T-helper 1 cell treated with Interleukin-12 subunit alpha and Interleukin-12 subunit beta and Interleukin-4 antibody, amounts not matched to agents 30 μg/mL and 1 μg/mL, for 36 hours (primary cell): ENCODE measurements around the gene MYO1B.
"Not testable (repeated sequence)": the region's sequence is repeated elsewhere in the genome, so short reads cannot be mapped to it uniquely, and the experiment has no call there.

Experiments used
- H3K27ac Mint-ChIP-seq: one replicate; pipeline ENCODE4 v1.8.0; 2021; ENCODE audit warnings: mild to moderate bottlenecking, mixed read lengths
- H3K27me3 Mint-ChIP-seq: one replicate; pipeline ENCODE4 v1.8.0; 2021; ENCODE audit warnings: low read depth, mixed read lengths
- H3K36me3 Mint-ChIP-seq: one replicate; pipeline ENCODE4 v1.8.0; 2021; ENCODE audit warnings: low read depth, mixed read lengths
- H3K4me1 Mint-ChIP-seq: one replicate; pipeline ENCODE4 v1.8.0; 2021; ENCODE audit warnings: low read depth, mixed read lengths
- H3K4me3 Mint-ChIP-seq: one replicate; pipeline ENCODE4 v1.8.0; 2021; ENCODE audit warnings: mild to moderate bottlenecking, moderate library complexity, mixed read lengths
- H3K9me3 Mint-ChIP-seq: one replicate; pipeline ENCODE4 v1.8.0; 2021; ENCODE audit warnings: mixed read lengths

MYO1B gene

GRCh38 chr2:191441496-191442214 is 196.5 kb downstream of the MYO1B start:
- Mint-ChIP-seq H3K27me3 (peaks cover 10% of the 10 kb centered on the region), H3K4me3 (no peak overlapping the region), H3K9me3 (no peaks in the 10 kb centered on the region), H3K27ac (no peak overlapping the region), H3K4me1 (no peaks in the 10 kb centered on the region), H3K36me3 (no peaks in the 10 kb centered on the region)

DNA sequence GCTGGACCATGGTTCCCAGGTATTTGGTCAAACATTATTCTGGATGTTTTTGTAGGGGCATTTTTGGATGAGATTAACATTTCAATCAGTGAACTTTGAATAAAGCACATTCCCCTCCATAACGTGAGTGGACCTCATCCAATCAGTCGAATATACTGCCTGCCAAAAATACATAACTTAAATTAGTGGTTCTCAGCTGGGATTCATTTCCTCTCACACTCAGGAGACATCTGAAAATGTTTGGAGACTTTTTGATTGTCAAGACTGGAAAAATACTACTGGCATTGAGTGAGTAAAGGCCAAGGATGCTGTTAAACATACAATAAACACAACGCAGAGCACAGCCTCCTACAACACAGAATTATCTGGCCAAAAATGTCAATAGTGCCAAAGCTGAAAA is 198.2 kb downstream of the MYO1B start:
- H3K36me3 Mint-ChIP-seq: no peaks in the 10 kb centered on the region
- no peak overlapping the region for H3K27ac Mint-ChIP-seq
- no peaks in the 10 kb centered on the region for H3K9me3 Mint-ChIP-seq
- H3K4me1 Mint-ChIP-seq: no peaks in the 10 kb centered on the region
- H3K4me3 Mint-ChIP-seq: no peak overlapping the region
- H3K27me3 Mint-ChIP-seq: peaks cover 17% of the 10 kb centered on the region

GRCh38 chr2:191446910-191447309 is 201.7 kb downstream of the MYO1B start:
- H3K4me3 Mint-ChIP-seq: no peak overlapping the region
- no peaks in the 10 kb centered on the region for H3K4me1 Mint-ChIP-seq
- H3K27ac Mint-ChIP-seq: no peak overlapping the region
- no peaks in the 10 kb centered on the region for H3K9me3 Mint-ChIP-seq
- no peaks in the 10 kb centered on the region for H3K36me3 Mint-ChIP-seq
- H3K27me3 Mint-ChIP-seq: peaks cover 23% of the 10 kb centered on the region

- Mint-ChIP-seq H3K27me3 (peaks cover 28% of the 10 kb centered on the region), H3K4me3 (no peak overlapping the region), H3K27ac (no peak overlapping the region)
These were observed 205.9 kb downstream of the MYO1B start for GRCh38 chr2:191451116-191451515.

GRCh38 chr2:191452065-191452464 is 206.9 kb downstream of the MYO1B start:
- Mint-ChIP-seq H3K4me3 (no peak overlapping the region), H3K36me3 (no peaks in the 10 kb centered on the region), H3K27ac (no peak overlapping the region), H3K27me3 (peaks cover 24% of the 10 kb centered on the region), H3K9me3 (no peaks in the 10 kb centered on the region), H3K4me1 (no peaks in the 10 kb centered on the region)

More at GRCh38 chr2:191451116-191451515, 205.9 kb downstream of the MYO1B start:
- no peaks in the 10 kb centered on the region for H3K9me3 Mint-ChIP-seq
- no peaks in the 10 kb centered on the region for H3K36me3 Mint-ChIP-seq
- no peaks in the 10 kb centered on the region for H3K4me1 Mint-ChIP-seq

GRCh38 chr2:191453761-191454160 is 208.6 kb downstream of the MYO1B start:
- no peaks in the 10 kb centered on the region for H3K36me3 Mint-ChIP-seq
- H3K4me1 Mint-ChIP-seq: no peaks in the 10 kb centered on the region
- H3K27me3 Mint-ChIP-seq: peaks cover 21% of the 10 kb centered on the region
- H3K27ac Mint-ChIP-seq: no peak overlapping the region
- H3K4me3 Mint-ChIP-seq: no peak overlapping the region
- H3K9me3 Mint-ChIP-seq: no peaks in the 10 kb centered on the region

DNA sequence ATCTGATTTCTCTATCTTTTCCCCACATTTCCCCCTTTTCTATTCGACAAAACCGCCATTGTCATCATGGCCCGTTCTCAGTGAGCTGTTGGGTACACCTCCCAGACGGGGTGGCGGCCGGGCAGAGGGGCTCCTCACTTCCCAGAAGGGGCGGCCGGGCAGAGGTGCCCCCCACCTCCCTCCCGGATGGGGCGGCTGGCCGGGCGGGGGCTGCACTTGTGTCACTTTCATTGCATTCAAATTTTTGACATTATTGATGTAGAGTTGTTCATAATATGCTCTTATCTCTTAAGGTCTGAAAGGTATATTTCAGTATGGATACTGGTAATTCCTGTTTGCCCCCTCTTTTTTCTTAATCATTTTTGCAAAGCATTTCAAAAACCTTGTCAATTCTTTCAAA is 211.3 kb downstream of the MYO1B start:
- not testable (repeated sequence) for H3K4me1 Mint-ChIP-seq

GRCh38 chr2:191459158-191459557 is 214.0 kb downstream of the MYO1B start:
- Mint-ChIP-seq H3K36me3 (no peaks in the 10 kb centered on the region), H3K27me3 (peaks cover 20% of the 10 kb centered on the region), H3K4me3 (no peak overlapping the region), H3K27ac (no peak overlapping the region), H3K9me3 (peaks cover 4% of the 10 kb centered on the region), H3K4me1 (no peaks in the 10 kb centered on the region)

More for the DNA sequence above, 211.3 kb downstream of the MYO1B start:
- H3K4me3 Mint-ChIP-seq, H3K9me3 Mint-ChIP-seq, H3K27ac Mint-ChIP-seq, H3K36me3 Mint-ChIP-seq: not testable (repeated sequence)
- H3K27me3 Mint-ChIP-seq: peaks cover 28% of the 10 kb centered on the region

DNA sequence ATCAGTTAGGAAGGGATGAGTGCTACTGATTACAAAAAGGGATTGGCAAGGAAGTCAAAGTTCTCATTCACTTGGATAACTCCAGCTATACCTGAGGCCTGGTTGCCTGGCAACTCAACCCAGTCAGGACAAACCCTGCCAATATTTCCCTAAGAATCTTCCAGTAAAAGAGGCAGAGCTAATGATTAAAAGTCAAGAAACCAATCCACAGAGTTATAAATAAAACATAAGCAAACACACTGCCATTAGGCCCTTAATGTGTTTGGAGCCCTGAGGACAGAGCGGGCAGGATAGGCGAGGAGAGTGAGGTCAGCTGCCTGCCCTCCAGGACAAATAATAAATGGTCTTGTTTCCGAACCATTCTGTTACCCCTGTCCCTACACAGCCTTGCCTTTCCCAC is 217.2 kb downstream of the MYO1B start:
- Mint-ChIP-seq H3K27me3 (peaks cover 18% of the 10 kb centered on the region), H3K4me1 (no peaks in the 10 kb centered on the region), H3K36me3 (no peaks in the 10 kb centered on the region), H3K9me3 (peaks cover 4% of the 10 kb centered on the region), H3K4me3 (no peak overlapping the region), H3K27ac (no peak overlapping the region)

DNA sequence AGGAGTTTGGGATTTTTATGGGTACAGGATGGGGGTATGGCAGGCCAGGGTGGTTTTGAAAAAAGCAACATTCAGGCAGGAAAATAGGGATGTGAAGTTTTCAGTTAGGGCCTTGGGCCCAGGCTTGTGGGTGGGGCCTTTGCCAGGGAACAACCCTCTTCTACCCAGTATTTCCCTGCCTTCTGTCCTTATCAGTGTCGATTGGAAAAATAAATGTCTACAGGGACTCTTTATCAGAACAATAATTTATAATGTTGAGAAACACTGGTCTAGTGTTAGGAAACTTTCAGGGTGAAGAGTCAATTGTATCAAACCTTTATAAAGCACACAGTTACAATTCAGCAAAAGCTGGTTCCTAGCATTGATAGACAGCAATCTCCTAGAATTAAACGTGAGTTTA is 218.6 kb downstream of the MYO1B start:
- Mint-ChIP-seq H3K27ac (no peak overlapping the region), H3K4me3 (no peak overlapping the region), H3K9me3 (peaks cover 4% of the 10 kb centered on the region), H3K27me3 (peaks cover 14% of the 10 kb centered on the region), H3K4me1 (no peaks in the 10 kb centered on the region), H3K36me3 (no peaks in the 10 kb centered on the region)

DNA sequence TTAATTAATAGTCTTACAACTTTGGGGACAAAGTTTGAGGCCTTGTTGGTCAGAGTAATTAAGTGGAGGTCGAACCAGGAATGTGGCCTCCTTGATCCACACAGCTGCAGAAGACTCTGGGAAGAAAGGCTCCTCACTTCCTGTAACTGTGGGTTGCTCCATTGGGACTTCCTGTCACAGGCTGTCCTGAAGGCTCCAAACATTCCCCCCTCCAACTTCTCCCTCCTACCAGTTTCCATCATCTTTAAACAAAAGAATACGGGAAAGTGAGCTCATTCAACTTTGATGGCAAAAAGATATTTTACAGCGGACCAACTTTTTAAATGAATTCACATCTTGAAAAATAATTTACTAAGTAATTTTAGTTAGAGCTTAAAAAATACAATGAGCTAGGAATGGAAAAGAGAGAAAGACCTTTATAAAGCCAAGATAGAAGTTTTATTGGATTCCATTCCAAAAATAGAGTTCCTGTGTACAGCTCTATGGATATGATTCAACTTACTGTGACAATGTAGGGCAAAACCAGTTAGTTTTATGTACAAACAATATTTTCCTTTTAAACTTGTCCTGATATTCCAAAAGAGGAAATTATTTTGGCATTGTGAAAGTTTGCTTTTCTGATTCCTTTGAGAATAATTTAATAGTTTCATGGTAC is 220.7 kb downstream of the MYO1B start:
- Mint-ChIP-seq H3K27ac (no peak overlapping the region), H3K27me3 (peaks cover 3% of the 10 kb centered on the region), H3K9me3 (no peaks in the 10 kb centered on the region), H3K4me1 (no peaks in the 10 kb centered on the region), H3K36me3 (no peaks in the 10 kb centered on the region), H3K4me3 (no peak overlapping the region)

DNA sequence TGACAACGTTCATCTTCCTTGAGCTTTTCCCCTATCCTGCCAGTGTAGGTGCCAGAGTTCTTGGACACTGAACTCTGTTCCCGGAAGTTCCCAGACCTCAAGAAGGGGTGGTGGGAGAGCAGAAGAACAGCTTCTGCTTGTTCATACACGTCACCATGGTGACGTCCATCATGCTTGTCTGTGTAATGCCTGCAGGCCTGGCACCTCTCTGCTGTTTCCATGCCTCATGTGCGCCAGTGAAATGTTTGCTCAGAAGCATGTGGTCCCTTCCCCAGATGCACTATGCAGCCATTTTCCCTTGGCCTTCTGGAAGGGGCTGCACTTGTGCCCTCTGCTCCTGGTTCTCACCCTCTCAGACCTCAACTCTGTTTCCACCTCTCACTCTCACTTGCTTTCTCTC is 221.9 kb downstream of the MYO1B start:
- Mint-ChIP-seq H3K9me3 (no peaks in the 10 kb centered on the region), H3K4me1 (no peaks in the 10 kb centered on the region), H3K27me3 (no peaks in the 10 kb centered on the region), H3K4me3 (no peak overlapping the region), H3K36me3 (no peaks in the 10 kb centered on the region), H3K27ac (no peak overlapping the region)

GRCh38 chr2:191470306-191470705 is 225.1 kb downstream of the MYO1B start:
- no peak overlapping the region for H3K27ac Mint-ChIP-seq
- no peak overlapping the region for H3K4me3 Mint-ChIP-seq
- H3K27me3 Mint-ChIP-seq: no peaks in the 10 kb centered on the region
- H3K4me1 Mint-ChIP-seq: no peaks in the 10 kb centered on the region
- no peaks in the 10 kb centered on the region for H3K36me3 Mint-ChIP-seq
- no peaks in the 10 kb centered on the region for H3K9me3 Mint-ChIP-seq

GRCh38 chr2:191474464-191474863 is 229.3 kb downstream of the MYO1B start:
- Mint-ChIP-seq H3K4me1 (no peaks in the 10 kb centered on the region), H3K4me3 (no peak overlapping the region), H3K27ac (no peak overlapping the region), H3K27me3 (no peaks in the 10 kb centered on the region), H3K36me3 (no peaks in the 10 kb centered on the region), H3K9me3 (no peaks in the 10 kb centered on the region)
